NCI-H510A (cell line): ENCODE data around the gene ABCC8.
"Not testable (repeated sequence)": the region's sequence is repeated elsewhere in the genome, so short reads cannot be mapped to it uniquely, and the experiment has no call there.

Source experiments
- DNase-seq: peaks from one replicate; lab custom pipeline; 2025; lab: John Stamatoyannopoulos, UW

ABCC8 gene

GRCh38 chr11:17428925-17429324 lies 47.7 kb downstream of the ABCC8 start:
- DNase-seq: no peak

GRCh38 chr11:17428261-17428660 lies 48.4 kb downstream of the ABCC8 start:
- DNase-seq: no peak

- not testable (repeated sequence) for DNase-seq
Observed at GRCh38 chr11:17426233-17426632, 50.4 kb downstream of the ABCC8 start.

GRCh38 chr11:17423533-17424310 lies 52.9 kb downstream of the ABCC8 start:
- no peak for DNase-seq

GRCh38 chr11:17421781-17422180 lies 54.9 kb downstream of the ABCC8 start:
- no peak for DNase-seq

- no peak for DNase-seq
Observed at GRCh38 chr11:17418444-17419081, 58.1 kb downstream of the ABCC8 start.

- DNase-seq: no peak
Observed at GRCh38 chr11:17416492-17416891, 60.2 kb downstream of the ABCC8 start.

GRCh38 chr11:17415523-17416104 lies 61.0 kb downstream of the ABCC8 start:
- DNase-seq: no peak

GRCh38 chr11:17414992-17415391 lies 61.7 kb downstream of the ABCC8 start:
- no peak for DNase-seq

GRCh38 chr11:17414317-17414737 lies 62.3 kb downstream of the ABCC8 start:
- DNase-seq: peak; percentile 57

GRCh38 chr11:17413414-17414316 lies 63.0 kb downstream of the ABCC8 start:
- peak; percentile 65 for DNase-seq

- no peak for DNase-seq
Observed at GRCh38 chr11:17412488-17413180, 64.0 kb downstream of the ABCC8 start.

- no peak for DNase-seq
Observed at GRCh38 chr11:17411418-17411817, 65.2 kb downstream of the ABCC8 start.

- DNase-seq: no peak
Observed at GRCh38 chr11:17410606-17411379, 65.9 kb downstream of the ABCC8 start.

GRCh38 chr11:17408641-17409040 lies 68.0 kb downstream of the ABCC8 start:
- DNase-seq: no peak

GRCh38 chr11:17408026-17408425 lies 68.6 kb downstream of the ABCC8 start:
- no peak for DNase-seq

- no peak for DNase-seq
Observed at GRCh38 chr11:17407575-17407974, 69.1 kb downstream of the ABCC8 start.

- DNase-seq: no peak
Observed at GRCh38 chr11:17406818-17407149, 69.9 kb downstream of the ABCC8 start.

- DNase-seq: no peak
Observed at GRCh38 chr11:17406082-17406817, 70.4 kb downstream of the ABCC8 start.
